Stimulated activated naive CD4-positive, alpha-beta T cell treated with Interleukin-2 at 50 U/mL for 16 hours (primary cell): ENCODE results near the gene RIN1.
"Not testable (repeated sequence)": the region's sequence is repeated elsewhere in the genome, so short reads cannot be mapped to it uniquely, and the experiment has no call there.

Experiments used
- DNase-seq: peaks from one replicate; lab custom pipeline; 2025; lab: John Stamatoyannopoulos, UW

The RIN1 gene

DNA sequence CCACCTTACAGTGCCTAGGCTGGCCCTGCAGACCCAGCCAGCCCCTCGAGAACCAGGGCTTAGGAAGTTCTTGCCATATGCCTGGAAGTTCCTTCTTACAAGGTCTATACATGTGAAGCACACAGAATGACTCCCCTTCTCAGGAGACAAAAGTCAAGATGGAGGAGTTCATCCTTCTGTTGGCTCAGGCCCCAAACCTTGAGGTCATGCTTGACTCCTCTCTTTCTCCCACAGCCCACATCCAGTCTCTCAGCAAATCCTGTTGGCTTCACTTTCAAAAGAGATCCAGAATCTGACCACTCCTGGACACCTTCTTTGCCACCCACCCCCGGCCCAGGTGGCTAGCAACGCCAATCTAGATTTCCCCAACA is 17.6 kb downstream of the RIN1 start:
- DNase-seq: no peak

DNA sequence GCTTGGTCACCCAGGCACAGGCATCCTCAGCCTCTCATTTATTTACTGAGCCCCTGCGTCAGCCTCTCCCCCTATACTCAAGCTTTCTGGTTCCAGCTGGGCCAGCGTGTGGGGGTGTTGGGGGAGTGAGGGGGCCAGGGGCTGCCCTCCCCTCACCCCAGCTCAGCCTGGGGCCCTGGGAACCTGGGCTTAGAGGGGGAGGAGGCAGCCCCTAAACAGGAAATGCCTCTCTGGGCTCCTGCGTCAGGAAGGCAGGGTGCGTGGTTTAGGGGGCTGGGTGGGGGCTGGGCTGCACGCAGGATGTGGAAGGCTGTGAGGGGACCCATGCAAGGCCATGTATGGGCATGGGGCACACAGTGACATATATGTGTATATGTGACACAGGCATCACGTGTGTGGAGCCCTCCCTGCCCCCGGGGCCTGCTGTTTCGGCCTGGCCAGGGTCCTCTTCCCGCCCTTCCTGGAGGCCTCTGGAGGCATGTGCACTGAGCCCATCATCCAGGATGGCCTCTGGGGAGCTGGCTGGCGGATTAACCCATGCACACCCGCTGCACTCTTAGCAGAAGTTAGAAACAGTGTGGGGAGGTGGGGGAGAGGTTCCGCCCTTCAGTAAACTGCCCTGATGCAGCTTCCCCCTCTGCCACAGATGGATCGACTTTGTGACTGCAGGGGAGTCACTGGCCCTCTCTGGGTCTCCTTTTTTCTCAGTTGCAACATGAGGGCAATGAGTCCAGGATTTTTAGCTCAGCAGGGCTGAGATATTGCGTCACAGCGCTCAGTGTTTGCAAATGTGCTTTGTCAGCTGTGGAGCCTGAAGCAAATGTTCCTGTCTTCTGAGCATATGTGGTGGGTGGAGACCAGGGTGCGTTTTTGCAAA is 18.3 kb downstream of the RIN1 start:
- no peak for DNase-seq

DNA sequence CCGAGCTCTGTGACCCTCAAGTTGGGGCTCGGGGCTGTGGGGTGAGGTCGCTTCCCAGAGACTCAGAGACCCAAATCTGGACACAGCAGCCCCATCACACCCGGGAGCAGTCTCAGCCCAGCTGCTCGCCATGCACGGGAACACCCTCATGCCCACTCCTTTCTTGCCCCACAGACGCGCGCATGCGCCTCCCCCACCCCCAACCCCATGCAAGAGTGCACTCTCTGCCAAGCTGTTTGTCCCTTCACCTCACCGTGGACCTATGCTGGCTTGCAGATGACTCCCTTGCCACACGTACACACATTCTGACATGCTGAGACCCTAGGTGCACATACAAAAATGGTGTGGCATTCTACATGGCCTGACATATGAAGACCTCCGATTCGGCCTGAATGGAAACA is 18.9 kb downstream of the RIN1 start:
- no peak for DNase-seq

DNA sequence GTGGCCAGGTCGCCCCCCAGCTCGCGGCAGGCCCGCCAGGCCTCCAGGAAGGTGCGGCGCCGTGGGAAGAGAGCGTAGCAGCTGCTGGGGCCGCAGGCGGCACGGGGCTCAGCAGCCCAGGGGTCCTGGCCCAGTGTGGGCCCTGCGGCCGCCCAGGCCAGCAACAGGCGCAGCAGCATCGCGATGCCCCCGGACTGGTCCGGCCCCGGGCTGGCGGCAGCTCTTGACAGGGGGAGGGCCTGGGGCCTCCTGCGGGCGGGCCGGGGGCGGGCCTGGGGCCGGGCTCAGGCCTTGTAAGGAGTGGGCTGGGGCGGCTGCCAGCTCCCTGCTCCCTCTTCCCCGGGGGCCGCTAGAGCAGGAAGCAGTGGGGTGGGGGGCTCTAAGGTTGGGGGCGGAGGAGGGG is 19.4 kb downstream of the RIN1 start, which contains the start of gene CD248:
CD248 (minus strand) TSS at position 196 of the 403 bp plus-strand sequence; CDS start at position 179, 17 bp downstream.
- DNase-seq: no peak

DNA sequence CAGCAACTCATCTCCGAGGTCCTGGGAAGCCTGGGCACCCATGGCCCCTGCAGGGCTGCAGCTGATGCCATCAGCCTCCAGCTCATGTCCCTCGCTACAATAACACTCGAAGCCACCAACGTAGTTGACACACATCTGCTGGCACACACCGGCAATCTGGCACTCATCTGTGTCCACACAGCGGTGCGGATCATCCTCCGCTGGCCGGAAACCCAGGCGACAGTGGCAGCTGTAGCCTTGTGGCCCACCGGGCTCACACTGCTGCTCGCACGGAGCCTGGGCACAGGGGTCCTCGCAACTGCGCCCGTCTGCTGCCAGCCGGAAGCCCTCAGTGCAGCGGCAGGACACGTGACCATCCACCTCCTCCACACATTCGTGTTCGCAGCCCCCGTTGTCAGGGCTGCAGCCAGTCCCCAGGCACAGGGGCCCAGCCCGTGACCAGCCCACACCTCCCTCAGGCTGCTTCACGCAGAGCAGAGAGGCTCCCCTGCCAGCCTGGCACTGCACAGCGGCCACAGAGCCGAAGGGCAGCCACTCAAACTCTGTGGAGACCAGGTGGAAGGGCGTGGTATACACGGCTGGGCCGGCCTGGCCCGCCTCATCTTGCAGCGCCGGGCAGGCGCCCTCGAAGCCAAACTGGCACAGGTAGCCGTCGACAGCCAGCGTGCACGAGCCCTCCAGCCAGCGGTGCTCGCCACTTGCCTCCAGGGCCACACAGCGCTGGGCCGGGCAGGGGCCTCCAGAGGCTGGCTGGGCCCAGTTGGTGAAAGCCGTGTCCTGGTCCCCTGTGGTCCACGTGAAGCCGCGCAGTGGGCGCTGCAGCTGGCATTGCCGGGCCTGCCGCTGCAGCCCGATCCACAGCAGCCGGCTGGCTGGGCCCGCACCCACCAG is 20.1 kb downstream of the RIN1 start:
- DNase-seq: no peak

DNA sequence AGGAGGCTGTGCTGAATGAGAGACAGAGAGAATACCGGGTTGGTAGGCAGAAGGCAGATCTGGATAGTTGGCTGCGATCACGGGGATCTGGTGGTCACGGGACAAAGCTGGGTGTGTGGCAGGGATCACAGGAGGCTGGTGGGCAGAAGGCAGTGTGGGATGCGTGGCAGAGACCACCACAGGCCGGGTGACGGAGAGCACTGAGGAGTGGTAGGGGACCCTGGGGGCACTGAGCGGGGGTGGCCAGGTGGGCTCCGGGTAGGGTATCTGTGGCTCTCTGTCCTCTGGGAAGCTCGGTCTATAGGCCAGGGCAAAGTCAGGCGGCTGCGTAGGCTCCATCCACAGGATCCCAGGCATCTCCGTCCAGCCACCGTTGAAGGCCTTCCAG is 20.7 kb downstream of the RIN1 start:
- DNase-seq: no peak

DNA sequence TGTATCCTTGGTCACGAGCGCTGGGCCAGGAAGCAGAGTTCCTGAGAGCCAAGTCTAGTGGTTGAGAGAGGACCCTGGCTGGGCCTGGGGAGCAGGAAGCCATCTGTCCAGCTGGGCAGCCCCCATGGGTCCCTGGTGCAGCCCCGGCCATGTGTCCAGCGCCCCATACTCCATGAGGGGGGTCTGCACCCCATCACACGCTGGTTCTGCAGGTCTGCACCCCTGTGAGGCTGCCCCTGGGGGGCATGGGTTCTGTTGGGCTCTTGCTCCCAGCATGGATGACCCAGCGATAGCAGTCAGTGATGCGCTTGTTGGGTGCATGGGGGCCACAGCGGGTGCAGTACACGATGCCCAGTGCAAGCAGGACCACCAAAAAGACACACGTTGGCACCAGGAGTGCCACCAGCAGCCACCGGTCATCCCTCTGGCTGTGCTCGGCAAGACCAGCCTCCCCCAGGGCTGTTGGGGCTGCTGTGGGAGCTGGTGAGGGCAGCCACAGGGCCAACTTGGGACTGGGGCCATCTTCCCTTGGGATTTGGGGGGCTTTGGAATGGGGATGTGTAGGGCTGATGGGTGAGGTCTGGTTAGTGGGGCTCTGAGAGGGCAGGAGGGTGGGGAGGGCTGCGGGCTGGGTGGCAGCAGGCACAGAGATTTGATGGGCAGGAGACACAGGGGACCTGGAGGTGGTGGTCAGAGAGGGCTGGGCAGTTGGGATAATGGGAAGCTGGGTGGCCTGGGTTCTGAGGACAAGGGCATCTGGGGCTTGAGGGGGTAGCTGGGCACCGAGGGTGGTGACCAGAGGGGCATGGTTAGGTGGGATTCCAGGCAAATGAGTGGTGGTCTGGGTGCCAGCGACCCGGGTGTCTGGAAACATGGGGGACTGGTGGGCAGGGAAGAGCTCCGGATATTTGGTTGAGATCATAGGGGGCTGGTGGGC is 21.4 kb downstream of the RIN1 start:
- no peak for DNase-seq

DNA sequence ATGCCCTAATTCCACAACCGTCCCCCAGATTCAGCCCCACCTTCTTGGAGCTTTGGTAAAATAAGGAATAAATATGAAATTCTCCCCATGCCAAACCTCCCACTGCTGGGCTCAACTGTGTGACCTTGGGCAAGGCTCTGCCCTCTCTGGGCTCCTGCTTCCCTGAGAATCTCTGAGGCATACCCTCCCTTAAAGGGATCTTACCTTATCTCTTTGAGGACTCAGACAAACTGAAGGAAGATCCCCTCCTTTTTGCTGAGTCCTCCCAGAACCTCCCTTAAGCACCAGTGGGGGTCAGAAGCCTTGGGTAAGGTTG is 22.1 kb downstream of the RIN1 start:
- no peak for DNase-seq

DNA sequence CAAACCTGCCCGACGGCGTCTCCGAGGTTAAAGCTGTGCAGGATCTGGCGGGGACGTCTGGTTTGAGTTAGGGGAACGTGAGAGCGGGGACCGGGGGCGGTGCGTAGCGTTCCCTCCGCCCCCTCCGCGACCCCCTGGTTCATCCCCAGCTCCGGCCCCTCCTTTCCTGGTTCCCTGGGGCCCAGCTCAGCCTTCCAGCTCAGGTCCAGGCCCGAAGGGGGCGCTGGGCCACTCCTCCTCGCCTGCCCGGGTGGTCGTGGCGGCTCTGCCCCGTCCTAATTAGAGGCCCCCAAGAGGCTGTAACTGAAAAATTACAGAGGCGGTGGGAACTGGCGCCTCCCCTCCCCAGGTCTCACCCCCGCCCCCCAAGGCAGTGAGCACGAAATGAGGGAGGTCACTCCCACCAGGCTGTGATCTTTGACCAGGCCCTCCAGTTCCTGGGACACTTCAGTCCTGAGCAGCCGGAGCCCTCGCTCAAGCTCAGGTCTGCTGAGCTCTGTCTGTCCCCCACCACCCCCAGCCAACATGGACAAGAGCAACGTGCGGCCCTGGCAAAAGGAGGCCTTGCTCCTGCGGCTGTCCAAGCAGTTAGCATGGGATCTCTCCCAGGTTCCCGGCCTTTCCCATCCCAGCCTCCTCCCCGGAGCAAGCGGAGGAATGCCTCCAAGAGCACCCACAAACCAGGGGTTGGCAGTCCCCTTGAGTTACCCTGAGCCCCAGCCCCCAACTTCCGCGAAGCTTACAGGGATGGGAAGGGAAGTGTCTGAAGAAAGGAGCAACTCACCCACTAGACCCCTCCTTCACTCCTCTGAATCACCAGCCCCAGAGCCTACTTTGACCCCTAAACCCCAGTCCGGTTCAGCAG is 22.7 kb downstream of the RIN1 start:
- DNase-seq: no peak

DNA sequence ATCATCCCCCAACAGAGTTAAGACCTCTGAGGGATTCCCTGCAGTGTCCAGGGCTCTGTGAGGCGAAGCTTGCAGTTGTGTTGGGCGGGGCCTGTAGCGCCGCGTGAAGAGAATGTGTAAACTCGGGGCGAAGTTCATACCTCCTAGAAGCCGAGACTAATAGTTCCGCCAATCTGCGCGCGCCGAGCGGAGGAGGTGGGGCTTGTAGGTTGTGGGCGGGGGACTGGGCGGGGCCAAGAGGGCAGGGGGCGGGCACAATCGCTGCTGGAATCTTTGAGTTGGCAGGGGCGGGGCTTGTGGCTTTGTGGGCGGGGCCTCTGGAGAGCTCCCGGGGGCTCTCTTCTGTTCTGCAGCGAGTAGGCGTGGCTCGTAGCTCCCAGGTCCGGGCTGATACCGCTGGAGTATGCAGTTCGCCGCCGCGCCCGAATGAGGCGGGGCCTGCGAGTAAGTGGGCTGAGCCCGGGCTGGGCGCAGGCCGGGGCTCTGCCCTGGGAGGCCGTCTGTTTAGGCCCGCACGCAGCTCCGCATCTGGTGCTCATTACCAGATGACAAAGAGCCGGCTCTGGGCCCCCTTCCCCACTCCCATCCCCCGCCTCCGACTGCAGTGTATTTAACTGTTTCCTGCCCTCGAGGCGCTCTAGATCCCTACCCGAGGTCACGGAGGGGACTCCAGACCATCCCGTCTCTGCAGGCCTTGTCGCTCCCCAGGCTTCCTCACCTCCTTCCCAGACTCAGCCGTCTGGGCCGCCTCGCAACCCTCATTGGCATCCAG is 23.5 kb downstream of the RIN1 start:
- DNase-seq: peak; percentile 94

DNA sequence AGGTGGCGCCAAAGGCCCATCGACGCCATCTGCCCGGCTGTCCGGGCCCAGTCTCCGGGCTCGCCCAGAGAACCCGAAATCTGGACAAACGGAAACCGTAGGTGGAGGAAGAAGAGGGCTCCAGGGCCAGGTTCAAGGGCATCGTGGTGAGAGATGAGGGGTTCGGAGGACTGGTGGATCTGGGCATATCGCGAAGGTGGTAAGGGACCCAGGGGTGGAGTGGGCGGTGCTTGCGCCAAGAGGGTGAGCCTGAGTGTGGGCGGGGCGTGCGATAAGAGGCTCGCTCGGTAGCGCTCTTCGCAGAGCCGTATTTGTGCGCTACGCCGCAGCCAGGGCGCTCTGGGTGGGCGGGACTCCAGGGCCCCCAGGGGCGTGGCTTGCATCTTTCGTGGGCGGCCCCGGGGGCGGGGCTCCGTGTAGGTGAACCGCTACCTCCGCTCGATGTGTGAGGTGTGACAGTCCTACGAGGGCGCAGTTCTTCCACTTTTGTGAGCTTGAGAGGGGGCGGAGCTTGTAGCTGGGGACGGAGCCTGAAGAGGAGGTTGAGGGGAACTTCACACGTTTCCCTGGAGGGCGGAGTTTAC is 24.2 kb downstream of the RIN1 start:
- DNase-seq: peak; percentile 89

DNA sequence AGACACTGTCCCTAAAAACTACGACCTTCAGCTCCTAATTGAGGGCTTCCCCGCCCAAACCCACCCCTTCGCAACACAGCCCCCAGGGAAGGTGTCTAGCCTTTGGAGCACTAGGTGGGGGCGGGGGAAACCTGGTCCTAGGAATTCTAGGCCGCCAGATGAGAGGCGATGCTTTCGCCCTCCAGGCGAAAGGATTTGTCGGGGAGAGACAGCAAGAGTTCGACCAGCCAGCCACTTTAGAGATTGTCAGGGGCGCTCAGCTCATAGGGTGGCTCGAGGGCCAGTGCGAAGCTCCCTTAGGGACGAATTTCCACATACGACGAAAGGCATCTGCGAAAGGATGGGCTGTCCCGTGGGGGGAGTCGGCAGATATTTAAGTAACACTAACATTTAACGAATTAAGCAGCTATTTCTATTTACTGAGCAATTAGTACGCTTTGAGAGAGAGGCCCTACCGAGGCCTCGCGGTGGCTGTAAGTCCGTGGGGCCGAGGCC is 24.7 kb downstream of the RIN1 start:
- no peak for DNase-seq

DNA sequence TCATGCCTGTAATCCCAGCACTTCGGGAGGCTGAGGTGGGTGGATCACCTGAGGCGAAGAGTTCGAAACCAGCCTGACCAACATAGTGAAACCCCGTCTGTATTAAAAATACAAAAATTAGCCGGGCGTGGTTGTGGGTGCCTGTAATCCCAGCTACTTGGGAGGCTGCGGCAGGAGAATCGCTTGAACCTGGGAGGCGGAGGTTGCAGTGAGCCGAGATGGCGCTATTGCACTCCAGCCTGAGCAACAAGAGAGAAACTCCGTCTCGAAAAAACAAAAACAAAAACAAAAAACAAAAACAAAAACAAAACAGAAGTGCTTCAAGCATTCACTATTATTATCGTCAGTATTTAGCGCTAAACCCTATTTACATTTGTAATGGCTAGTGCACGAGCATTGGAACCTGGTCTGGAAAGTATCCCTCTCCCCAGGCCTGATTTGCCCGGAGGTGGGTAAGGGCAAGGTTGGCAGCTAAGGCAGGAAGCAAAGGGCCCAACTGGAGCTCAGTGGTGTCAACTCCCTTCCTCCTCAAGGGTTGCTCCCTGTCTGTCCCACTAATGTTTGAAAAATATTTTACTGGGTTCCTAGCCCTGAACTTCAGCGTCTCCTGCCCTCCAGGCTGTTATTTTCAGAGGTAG is 25.3 kb downstream of the RIN1 start:
- DNase-seq: not testable (repeated sequence)

DNA sequence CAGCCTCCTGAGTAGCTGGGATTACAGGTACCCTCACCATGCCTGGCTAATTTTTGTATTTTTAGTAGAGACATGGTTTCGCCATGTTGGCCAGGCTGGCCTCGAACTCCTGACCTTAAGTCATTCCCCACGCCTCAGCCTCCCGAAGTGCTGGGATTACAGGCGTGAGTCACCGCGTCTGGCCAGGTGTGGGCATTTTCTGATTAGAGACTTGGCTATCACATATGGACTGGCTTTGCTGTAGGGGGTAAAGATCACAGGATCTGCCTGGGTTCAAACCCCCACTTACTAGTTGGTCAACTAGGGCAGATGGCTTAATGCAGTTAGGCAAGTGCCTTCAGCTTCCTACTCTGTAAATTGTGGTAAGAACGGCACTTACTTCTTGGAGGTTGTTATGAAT is 25.9 kb downstream of the RIN1 start:
- DNase-seq: no peak

DNA sequence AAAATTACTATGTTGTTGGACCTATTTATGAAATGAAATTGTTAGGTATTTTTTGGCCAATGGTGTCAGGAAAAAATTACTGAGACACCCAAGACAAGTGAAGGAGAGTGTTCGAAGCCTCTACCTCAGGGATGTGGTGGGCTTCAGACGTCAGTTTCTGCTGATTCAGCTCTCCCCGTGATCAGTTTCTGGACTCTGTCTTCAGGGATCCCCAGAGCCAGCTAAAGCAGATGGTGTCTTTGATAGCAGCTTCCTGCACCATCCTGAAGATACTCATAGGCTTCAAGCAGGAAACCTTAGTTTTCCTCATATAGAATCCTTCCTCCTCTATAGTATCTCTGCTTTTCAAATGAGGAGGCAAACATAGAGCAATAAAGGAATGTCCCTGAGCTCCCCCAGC is 26.8 kb downstream of the RIN1 start:
- no peak for DNase-seq

DNA sequence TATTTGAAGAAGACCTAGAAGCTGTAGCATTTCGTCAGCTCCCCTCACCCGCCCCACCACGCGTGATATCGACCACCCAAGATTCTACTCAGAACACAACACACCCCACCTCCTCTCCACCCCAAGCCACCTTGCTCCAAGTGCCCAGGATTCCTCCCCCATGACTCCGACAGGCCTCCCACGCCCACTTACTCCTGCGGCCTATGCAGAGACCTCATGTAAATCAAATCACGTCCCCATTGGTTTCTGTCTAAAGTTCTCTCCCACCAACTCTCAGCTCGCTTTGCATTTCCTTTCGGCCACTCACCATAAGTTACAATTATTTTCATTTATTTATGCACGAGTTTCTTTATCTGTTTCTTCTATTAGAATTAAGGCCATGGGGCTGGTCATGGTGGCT is 33.6 kb downstream of the RIN1 start:
- DNase-seq: no peak

DNA sequence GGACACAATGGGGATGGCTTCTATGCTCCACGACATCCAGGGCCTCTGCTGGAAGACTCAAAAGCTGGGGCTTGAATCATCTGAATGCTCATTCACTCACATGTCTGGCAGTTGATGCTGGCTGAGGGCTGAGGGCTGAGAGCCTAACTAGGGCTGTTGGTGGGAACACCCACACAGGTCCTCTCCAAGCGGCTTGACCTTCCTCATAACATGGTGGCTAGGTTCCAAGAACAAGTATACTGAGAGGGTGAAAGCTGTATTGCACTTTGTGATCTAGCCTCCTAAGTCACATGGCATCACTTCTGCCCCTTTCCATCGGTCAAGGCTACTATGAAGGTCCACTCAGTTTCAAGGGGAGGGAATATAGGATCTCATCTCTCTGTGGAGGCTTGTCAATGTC is 37.0 kb downstream of the RIN1 start:
- no peak for DNase-seq

DNA sequence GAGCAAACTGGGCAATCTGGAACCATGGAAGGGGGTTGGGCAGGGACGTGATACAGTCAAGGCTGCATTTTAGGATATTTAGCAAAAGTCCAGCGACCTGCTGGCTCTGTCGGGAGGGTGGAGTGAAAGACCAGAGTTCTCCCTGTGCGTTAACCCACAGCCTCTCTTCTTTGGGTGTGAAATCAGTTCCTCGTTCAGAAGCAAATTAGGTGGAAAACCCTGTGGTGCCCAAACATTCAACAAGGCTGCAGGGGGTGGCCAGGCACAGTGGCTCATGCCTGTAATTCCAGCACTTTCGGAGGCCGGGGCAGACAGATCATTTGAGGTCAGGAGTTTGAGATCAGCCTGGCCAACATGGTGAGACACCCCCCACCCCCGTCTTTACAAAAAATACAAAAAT is 38.6 kb downstream of the RIN1 start:
- DNase-seq: no peak
